A549 (cell line): ENCODE data around the gene ARID1B.

ENCODE experiments used
- BHLHE40 ChIP-seq: IDR thresholded peaks from 2 replicates; pipeline ENCODE4 v1.6.1; 2012; ENCODE audit warnings: low read depth, low read length, inconsistent platforms
- EHMT2 ChIP-seq: fragments of 200-600 bp; sonication (generic); IDR thresholded peaks from 2 replicates; pipeline ENCODE4 v1.6.1; 2016; ENCODE audit warnings: antibody characterized with exemption, low read depth, mild to moderate bottlenecking, moderate library complexity
- EP300 ChIP-seq, 2 experiments: fragments of >200 bp; sonication (Bioruptor Twin); formaldehyde crosslinking; IDR thresholded peaks; 2 replicates in 1 of 2; 3 replicates in 1 of 2; pipeline ENCODE4 v1.6.1; 2016 to 2017
- HDAC2 ChIP-seq: fragments of 200-600 bp; sonication (generic); IDR thresholded peaks from 2 replicates; pipeline ENCODE4 v1.6.1; 2016
- KDM5A ChIP-seq: fragments of 200-600 bp; sonication (generic); IDR thresholded peaks from 2 replicates; pipeline ENCODE4 v1.6.1; 2016; ENCODE audit warnings: antibody characterized with exemption, mild to moderate bottlenecking
- MAZ ChIP-seq: fragments of 150-350 bp; IDR thresholded peaks from 2 replicates; pipeline ENCODE4 v1.6.1; 2014; ENCODE audit warnings: antibody characterized with exemption, low read depth, low read length, borderline replicate concordance
- MYC ChIP-seq: IDR thresholded peaks from 2 replicates; pipeline ENCODE4 v1.6.1; 2012; ENCODE audit warnings: mild to moderate bottlenecking, inconsistent platforms, low read length, improper control_type of control experiment, borderline replicate concordance
- POLR2A ChIP-seq: IDR thresholded peaks from 2 replicates; pipeline ENCODE4 v1.6.1; 2012; ENCODE audit warnings: mild to moderate bottlenecking, low read length
- TF ChIP-seq, protein P1 (sequence below): fragments of >200 bp; sonication (Bioruptor Twin); formaldehyde crosslinking; IDR thresholded peaks from 3 replicates; pipeline ENCODE4 v1.5.1; 2016
- TF ChIP-seq, protein P2 (sequence below): fragments of 450-650 bp; IDR thresholded peaks from 2 replicates; pipeline ENCODE4 v1.6.1; 2014; ENCODE audit warnings: antibody characterized with exemption
- TF ChIP-seq, protein P3 (sequence below): fragments of >200 bp; sonication (Bioruptor Twin); formaldehyde crosslinking; IDR thresholded peaks from 2 replicates; pipeline ENCODE4 v1.6.1; 2016

DNA sequence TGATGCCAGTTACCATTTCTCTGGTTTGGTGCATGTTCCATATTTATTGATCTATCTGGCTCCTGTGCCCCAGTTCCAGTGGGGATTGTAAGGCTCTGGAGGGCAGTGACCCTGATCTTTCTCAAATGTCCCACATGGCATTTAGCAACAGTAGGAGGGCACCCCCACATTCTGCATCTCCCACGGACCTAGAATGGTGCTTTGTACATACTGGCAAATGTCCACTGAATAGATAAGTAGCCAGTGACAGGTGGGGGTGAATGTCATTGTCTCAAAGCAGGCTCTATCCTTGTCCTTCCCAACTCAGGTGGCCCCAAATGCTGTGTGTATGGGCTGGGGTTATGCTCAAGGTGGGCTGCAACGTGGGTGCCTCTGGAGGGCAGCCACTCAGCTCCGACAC, 462.0 kb downstream of the ARID1B start:
- TF ChIP-seq, protein P1, sequence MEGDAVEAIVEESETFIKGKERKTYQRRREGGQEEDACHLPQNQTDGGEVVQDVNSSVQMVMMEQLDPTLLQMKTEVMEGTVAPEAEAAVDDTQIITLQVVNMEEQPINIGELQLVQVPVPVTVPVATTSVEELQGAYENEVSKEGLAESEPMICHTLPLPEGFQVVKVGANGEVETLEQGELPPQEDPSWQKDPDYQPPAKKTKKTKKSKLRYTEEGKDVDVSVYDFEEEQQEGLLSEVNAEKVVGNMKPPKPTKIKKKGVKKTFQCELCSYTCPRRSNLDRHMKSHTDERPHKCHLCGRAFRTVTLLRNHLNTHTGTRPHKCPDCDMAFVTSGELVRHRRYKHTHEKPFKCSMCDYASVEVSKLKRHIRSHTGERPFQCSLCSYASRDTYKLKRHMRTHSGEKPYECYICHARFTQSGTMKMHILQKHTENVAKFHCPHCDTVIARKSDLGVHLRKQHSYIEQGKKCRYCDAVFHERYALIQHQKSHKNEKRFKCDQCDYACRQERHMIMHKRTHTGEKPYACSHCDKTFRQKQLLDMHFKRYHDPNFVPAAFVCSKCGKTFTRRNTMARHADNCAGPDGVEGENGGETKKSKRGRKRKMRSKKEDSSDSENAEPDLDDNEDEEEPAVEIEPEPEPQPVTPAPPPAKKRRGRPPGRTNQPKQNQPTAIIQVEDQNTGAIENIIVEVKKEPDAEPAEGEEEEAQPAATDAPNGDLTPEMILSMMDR: no peak
- TF ChIP-seq KDM5A: no peak
- TF ChIP-seq POLR2A: no peak
- TF ChIP-seq EHMT2: no peak
- TF ChIP-seq, protein P2, sequence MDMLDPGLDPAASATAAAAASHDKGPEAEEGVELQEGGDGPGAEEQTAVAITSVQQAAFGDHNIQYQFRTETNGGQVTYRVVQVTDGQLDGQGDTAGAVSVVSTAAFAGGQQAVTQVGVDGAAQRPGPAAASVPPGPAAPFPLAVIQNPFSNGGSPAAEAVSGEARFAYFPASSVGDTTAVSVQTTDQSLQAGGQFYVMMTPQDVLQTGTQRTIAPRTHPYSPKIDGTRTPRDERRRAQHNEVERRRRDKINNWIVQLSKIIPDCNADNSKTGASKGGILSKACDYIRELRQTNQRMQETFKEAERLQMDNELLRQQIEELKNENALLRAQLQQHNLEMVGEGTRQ: no peak
- TF ChIP-seq, protein P3, sequence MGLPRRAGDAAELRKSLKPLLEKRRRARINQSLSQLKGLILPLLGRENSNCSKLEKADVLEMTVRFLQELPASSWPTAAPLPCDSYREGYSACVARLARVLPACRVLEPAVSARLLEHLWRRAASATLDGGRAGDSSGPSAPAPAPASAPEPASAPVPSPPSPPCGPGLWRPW: no peak
- TF ChIP-seq EP300 (IDR thresholded peaks at IDR 0.05): no peak
- no peak for TF ChIP-seq MAZ
- no peak for TF ChIP-seq MYC
- TF ChIP-seq HDAC2: no peak
- TF ChIP-seq BHLHE40: no peak
